GM10266 (cell line): ENCODE data around the gene C5orf22.
"Not testable (repeated sequence)": the region's sequence is repeated elsewhere in the genome, so short reads cannot be mapped to it uniquely, and the experiment has no call there.

ENCODE experiments used
- DNase-seq: peaks from one replicate; pipeline ENCODE4 v3.0.0; 2012; ENCODE audit errors: extremely low spot score
- TF ChIP-seq, protein P1 (sequence below): IDR thresholded peaks from 2 replicates; pipeline ENCODE4 v1.5.1; 2012; ENCODE audit warnings: mild to moderate bottlenecking, low read depth; ENCODE audit not compliant: control insufficient read depth, insufficient read depth; ENCODE audit errors: missing control alignments

The C5orf22 gene

DNA sequence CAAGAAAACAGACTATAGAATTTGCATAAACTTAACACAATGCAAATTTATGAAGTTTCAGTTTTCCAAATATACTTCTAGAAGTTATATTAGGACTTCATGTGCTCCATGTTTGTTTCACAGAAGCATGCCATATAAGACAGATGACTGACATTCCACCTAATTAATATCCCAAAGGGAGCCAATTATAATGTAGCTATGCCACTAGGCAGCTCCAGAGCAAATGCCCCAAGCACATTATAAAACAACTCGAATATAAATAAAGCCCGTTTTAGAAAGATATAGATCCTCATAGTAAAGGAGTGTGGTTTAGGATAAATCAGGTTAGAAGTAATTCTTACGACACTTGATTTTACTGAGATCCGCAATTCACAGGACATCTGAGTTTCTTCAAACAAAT, 9.1 kb upstream of the C5orf22 start:
- no peak for DNase-seq
- TF ChIP-seq, protein P1, sequence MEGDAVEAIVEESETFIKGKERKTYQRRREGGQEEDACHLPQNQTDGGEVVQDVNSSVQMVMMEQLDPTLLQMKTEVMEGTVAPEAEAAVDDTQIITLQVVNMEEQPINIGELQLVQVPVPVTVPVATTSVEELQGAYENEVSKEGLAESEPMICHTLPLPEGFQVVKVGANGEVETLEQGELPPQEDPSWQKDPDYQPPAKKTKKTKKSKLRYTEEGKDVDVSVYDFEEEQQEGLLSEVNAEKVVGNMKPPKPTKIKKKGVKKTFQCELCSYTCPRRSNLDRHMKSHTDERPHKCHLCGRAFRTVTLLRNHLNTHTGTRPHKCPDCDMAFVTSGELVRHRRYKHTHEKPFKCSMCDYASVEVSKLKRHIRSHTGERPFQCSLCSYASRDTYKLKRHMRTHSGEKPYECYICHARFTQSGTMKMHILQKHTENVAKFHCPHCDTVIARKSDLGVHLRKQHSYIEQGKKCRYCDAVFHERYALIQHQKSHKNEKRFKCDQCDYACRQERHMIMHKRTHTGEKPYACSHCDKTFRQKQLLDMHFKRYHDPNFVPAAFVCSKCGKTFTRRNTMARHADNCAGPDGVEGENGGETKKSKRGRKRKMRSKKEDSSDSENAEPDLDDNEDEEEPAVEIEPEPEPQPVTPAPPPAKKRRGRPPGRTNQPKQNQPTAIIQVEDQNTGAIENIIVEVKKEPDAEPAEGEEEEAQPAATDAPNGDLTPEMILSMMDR, result no peak

DNA sequence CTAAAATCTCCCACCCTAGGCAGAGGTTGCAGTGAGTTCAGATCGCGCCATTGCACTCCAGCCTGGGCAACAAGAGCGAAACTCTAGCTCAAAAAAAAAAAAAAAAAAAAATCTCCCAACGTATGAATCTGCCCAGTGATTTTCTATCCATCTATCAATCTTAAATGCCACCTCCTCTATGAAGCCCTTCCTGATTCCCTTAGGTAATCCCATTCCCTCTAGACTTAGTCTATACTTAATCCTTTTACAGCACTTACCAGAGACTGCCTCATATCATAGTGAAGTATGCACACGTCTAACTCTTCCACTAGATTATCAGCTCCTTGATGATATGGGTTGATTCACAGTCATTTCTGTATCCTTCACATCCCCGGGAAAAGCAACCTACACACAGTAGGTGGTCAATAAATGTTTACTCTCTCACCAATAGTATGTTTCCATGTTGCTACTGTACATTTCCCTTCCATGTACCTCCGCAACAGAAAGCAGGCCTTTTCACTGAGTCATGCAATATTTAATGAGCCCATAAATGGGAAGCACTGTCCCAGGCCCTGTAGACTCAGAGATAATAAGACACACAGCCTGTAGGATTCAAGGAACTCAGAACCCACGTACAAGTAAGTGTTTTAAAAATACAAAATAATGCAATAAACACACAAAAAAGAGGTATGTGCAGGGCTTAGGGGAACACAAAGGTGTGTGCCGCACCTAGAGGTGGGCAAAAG, 1.4 kb upstream of the C5orf22 start:
- no peak for DNase-seq

DNA sequence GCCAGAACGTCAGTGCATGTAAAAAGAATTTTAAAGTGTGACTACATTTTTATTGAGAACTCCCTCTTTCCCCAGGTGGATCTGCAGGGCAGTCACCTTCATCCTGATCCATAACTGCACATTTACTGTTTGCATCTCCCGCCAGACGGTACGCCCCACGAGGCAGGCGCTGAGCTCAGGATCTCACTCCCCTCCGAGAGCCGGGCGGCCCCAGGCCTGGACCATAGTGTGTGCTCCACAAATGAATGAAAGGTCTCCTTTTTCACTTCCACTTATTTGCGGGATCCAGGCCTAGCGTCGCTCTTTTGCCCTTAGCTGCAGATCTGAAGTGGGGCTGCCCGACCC, 586 bp upstream of the C5orf22 start:
- TF ChIP-seq, protein P1, result no peak
- peak; percentile 23 for DNase-seq

More for the DNA sequence above, 1.4 kb upstream of the C5orf22 start:
- TF ChIP-seq, protein P1, result no peak

DNA sequence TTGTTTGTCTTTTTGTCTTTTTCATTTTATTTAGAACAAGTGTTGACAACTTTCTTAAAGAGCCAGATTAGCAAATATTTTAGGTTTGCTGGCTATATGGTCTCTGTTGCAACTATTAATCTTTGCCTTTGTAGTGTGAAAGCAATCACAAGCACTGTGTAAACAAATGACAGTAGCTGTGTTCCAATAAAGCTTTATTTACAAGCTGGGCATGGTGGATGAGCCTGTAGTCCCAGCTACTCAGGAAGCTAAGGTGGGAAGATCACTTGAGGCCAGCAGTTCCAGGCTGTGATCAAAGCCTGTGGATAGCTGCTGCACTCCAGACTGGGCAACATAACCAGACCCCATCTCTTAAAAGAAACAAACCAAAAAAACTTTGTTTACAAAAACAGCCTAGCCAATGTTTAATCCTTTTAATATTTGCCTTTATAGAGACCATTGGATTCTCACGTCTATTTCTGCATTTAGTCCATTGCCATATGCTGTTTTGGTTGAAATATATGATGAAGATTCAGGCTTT, 2.5 kb downstream of the C5orf22 start:
- no peak for DNase-seq
- TF ChIP-seq, protein P1, result no peak

DNA sequence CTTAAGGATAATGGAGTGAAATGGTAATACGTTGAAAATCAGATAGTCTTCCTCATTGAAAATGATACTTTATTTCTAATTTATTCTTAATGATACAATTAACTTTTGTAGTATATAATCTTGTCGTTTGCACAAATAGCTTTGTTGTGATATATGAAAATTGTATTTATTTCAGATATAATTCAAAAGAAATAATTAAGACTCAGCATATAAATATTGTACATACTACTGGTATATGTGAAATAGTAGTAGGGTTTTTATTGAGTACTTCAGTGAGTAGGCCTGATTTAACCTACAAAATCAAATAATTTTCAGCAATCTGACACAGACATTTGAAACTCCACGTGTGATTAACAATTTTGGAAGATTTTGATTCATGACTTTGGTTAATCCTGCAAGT, 4.8 kb downstream of the C5orf22 start:
- no peak for DNase-seq

DNA sequence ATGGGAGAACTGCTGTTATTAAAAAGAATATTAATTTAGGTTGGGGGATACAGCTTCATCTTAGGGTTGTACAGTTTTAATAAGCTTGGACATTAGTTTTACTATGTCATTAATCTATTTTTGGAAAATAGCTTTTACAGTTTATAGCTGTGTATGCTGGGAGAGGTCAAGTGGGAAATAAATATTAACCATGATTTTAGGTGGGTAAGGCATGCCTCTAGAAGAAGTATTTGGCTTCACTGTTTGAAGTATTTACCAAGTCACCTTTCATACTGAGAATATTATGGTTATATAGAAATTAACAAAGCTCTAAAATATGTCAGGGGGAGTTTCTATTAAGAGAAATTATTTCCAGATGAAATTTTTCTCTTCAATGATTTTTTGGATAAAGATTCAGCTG, 5.2 kb downstream of the C5orf22 start:
- TF ChIP-seq, protein P1, result no peak
- no peak for DNase-seq

More for the DNA sequence above, 4.8 kb downstream of the C5orf22 start:
- TF ChIP-seq, protein P1, result no peak

DNA sequence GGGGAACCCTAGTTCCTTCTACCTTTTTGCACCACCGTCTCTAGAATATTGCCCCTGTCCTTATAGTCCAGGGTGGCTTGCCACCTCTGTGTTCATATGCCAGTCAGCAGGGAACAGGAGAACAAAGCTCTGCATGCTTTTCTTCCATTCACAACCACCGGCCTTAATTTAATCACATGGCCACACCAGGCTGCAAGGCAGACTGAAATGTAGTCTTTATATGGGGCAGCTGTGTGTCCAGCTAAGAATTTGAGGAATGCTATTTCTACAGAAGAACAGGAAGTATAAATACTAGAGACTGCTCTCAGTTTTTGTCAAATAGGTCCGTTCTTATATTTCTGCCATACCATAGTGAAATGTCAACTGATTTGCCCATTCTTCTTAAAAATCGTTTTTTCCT, 5.8 kb downstream of the C5orf22 start:
- DNase-seq, result no peak
- TF ChIP-seq, protein P1, result no peak

DNA sequence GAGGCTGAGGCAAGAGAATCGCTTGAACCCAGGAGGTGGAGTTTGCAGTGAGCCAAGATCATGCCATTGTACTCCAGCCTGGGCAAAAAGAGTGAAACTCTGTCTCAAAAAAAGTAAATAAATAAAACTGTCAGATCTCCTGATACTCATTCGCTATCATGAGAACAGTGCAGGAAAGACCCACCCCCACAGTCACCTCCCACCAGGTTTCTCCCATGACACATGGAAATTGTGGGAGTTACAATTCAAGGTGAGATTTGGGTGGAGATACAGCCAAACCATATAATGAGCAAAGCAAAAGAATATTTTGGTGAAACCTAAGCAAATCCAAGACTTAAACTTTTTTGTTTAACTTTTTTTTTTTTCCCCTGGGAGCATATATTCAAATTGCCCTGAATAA, 17.0 kb downstream of the C5orf22 start:
- DNase-seq, result not testable (repeated sequence)
